DND-41 (cell line): ENCODE results near the gene MYT1.

Experiments used
- CTCF ChIP-seq: IDR thresholded peaks from 2 replicates; pipeline ENCODE4 v1.5.1; 2012; ENCODE audit warnings: borderline replicate concordance, low read length, moderate library complexity, mild to moderate bottlenecking; ENCODE audit not compliant: poor library complexity, severe bottlenecking; ENCODE audit errors: extremely low read depth
- EZH2 ChIP-seq: IDR thresholded peaks from 3 replicates; pipeline ENCODE4 v1.6.1; 2012; ENCODE audit warnings: borderline replicate concordance, low read depth, mild to moderate bottlenecking, moderate library complexity, low read length, inconsistent platforms; ENCODE audit not compliant: severe bottlenecking

GRCh38 chr20:64241061-64241460 lies 76.8 kb downstream of the MYT1 start:
- no peak for TF ChIP-seq CTCF
- TF ChIP-seq EZH2: no peak
